GM23338 (cell line): ENCODE results near the gene PTPRN2. TPM values are rescaled to one million over a fixed set of nuclear protein-coding genes. Genes with fewer than 3 reads are reported as not detected.

ENCODE experiments used
- ATAC-seq: fragments of 200-7000 bp; cut with Tn5 transposase; 3 replicates; pipeline ENCODE4 v1.9.1; 2020
- DNase-seq: peaks from one replicate; pipeline ENCODE4 v3.0.0-alpha.2; 2015; ENCODE audit warnings: low spot score
- H2AFZ ChIP-seq: fragments of 200-600 bp; sonication (generic); 2 replicates; pipeline ENCODE4 v1.8.0; 2016; ENCODE audit warnings: antibody characterized with exemption, mild to moderate bottlenecking, moderate library complexity
- H3F3A ChIP-seq: fragments of 200-600 bp; sonication (generic); replicated peaks from 2 replicates; pipeline ENCODE4 v1.8.0; 2017; ENCODE audit warnings: antibody characterized with exemption, mixed run types, low read depth
- H3K27ac ChIP-seq: fragments of 200-600 bp; sonication (generic); 2 replicates; pipeline ENCODE4 v1.6.1; 2016; ENCODE audit warnings: low read depth
- H3K27me3 ChIP-seq: fragments of 200-600 bp; sonication (generic); 2 replicates; pipeline ENCODE4 v1.8.0; 2016; ENCODE audit warnings: mild to moderate bottlenecking, mixed run types, moderate library complexity; ENCODE audit not compliant: insufficient read depth
- H3K36me3 ChIP-seq: fragments of 200-600 bp; sonication (generic); 2 replicates; pipeline ENCODE4 v1.8.0; 2016; ENCODE audit warnings: mild to moderate bottlenecking; ENCODE audit not compliant: insufficient read depth
- H3K4me1 ChIP-seq: fragments of 200-600 bp; sonication (generic); 2 replicates; pipeline ENCODE4 v1.8.0; 2016; ENCODE audit warnings: mild to moderate bottlenecking, moderate library complexity; ENCODE audit not compliant: insufficient read depth
- H3K4me2 ChIP-seq: fragments of 200-600 bp; sonication (generic); 2 replicates; pipeline ENCODE4 v1.7.1; 2017; ENCODE audit warnings: mixed run types
- H3K4me3 ChIP-seq: fragments of 200-600 bp; sonication (generic); 2 replicates; pipeline ENCODE4 v1.6.1; 2016; ENCODE audit warnings: mixed run types
- H3K79me2 ChIP-seq: fragments of 200-600 bp; sonication (generic); replicated peaks from 2 replicates; pipeline ENCODE4 v1.8.0; 2017; ENCODE audit warnings: mild to moderate bottlenecking; ENCODE audit not compliant: insufficient read depth
- H3K9me2 ChIP-seq: fragments of 200-600 bp; sonication (generic); 2 replicates; pipeline ENCODE4 v1.8.0; 2017; ENCODE audit not compliant: insufficient read depth
- H4K20me1 ChIP-seq: fragments of 200-600 bp; sonication (generic); replicated peaks from 2 replicates; pipeline ENCODE4 v1.8.0; 2017; ENCODE audit warnings: mild to moderate bottlenecking; ENCODE audit not compliant: insufficient read depth
- H3K27ac Mint-ChIP-seq: 2 replicates; pipeline ENCODE4 v1.8.0; 2020; ENCODE audit warnings: inconsistent platforms, mild to moderate bottlenecking, moderate library complexity, mixed read lengths
- H3K27me3 Mint-ChIP-seq: 3 replicates; pipeline ENCODE4 v1.8.0; 2022; ENCODE audit warnings: low read depth, mild to moderate bottlenecking, moderate library complexity, mixed read lengths, inconsistent platforms; ENCODE audit not compliant: insufficient read depth, poor library complexity
- H3K36me3 Mint-ChIP-seq: 3 replicates; pipeline ENCODE4 v1.8.0; 2021; ENCODE audit warnings: low read depth, mild to moderate bottlenecking, inconsistent platforms, moderate library complexity, mixed read lengths
- H3K4me1 Mint-ChIP-seq: 3 replicates; pipeline ENCODE4 v1.8.0; 2020; ENCODE audit warnings: mild to moderate bottlenecking, inconsistent platforms, mixed read lengths
- H3K4me3 Mint-ChIP-seq: 3 replicates; pipeline ENCODE4 v1.8.0; 2021; ENCODE audit warnings: moderate library complexity, mild to moderate bottlenecking, inconsistent platforms, mixed read lengths
- H3K9me3 Mint-ChIP-seq: 3 replicates; pipeline ENCODE4 v1.8.0; 2020; ENCODE audit warnings: moderate library complexity, mild to moderate bottlenecking, inconsistent platforms, mixed read lengths
- CREB1 ChIP-seq: fragments of 250-450 bp; sonication (Bioruptor Pico); IDR thresholded peaks from 2 replicates; pipeline ENCODE4 v1.5.0; 2020; ENCODE audit warnings: low read depth, mild to moderate bottlenecking, moderate library complexity
- EZH2 ChIP-seq: fragments of 200-600 bp; sonication (generic); IDR thresholded peaks from one replicate; pipeline ENCODE4 v1.8.0; 2017; ENCODE audit warnings: antibody characterized with exemption, mild to moderate bottlenecking, low read depth; ENCODE audit not compliant: unreplicated experiment
- EZH2phosphoT487 ChIP-seq: fragments of 200-600 bp; sonication (generic); IDR thresholded peaks from one replicate; pipeline ENCODE4 v1.8.1; 2018; ENCODE audit warnings: antibody characterized with exemption; ENCODE audit not compliant: unreplicated experiment
- JUNB ChIP-seq: IDR thresholded peaks from one replicate; pipeline ENCODE4 v1.6.1; 2016; ENCODE audit warnings: antibody characterized with exemption; ENCODE audit not compliant: unreplicated experiment
- NANOG ChIP-seq: IDR thresholded peaks from 2 replicates; pipeline ENCODE4 v1.6.1; 2016; ENCODE audit warnings: antibody characterized with exemption, borderline replicate concordance
- POLR2AphosphoS5 ChIP-seq: IDR thresholded peaks from 2 replicates; pipeline ENCODE4 v1.6.1; 2016; ENCODE audit warnings: antibody characterized with exemption, low read depth
- STAT1 ChIP-seq: IDR thresholded peaks from one replicate; pipeline ENCODE4 v1.6.1; 2016; ENCODE audit warnings: antibody characterized with exemption; ENCODE audit not compliant: unreplicated experiment
- ZNF114 ChIP-seq: fragments of 250-450 bp; sonication (Bioruptor Pico); IDR thresholded peaks from 2 replicates; pipeline ENCODE4 v1.5.0; 2020; ENCODE audit warnings: mild to moderate bottlenecking, moderate library complexity
- ZNF331 ChIP-seq: fragments of 250-450 bp; sonication (Bioruptor Pico); IDR thresholded peaks from 2 replicates; pipeline ENCODE4 v1.5.0; 2020; ENCODE audit warnings: low read depth, mild to moderate bottlenecking, moderate library complexity
- polyA plus RNA-seq: library from polyadenylated mRNA; unstranded; fragments of >200 nt; fragmentation: Nextera tagmentation; extraction: Ambion mirVana; gene quantifications from 2 replicates; pipeline ENCODE4 v1.2.1, GENCODE V29; 2016
- total RNA-seq: library from RNA; depleted of rRNA; stranded (reverse); fragments of >200 nt; shearing (Covaris generic); gene quantifications from 2 replicates; pipeline ENCODE4 v1.2.3, GENCODE V29; 2014
- TF ChIP-seq, protein P1 (sequence below), 2 experiments: fragments of 200-600 bp in 1 of 2; sonication (generic) in 1 of 2; conservative IDR thresholded peaks; 2 replicates each; pipeline versions ENCODE4 v1.5.1 to v1.6.1; 2016 to 2017; ENCODE audit warnings: antibody characterized with exemption in 2 of 2, low read depth in 2 of 2, mild to moderate bottlenecking in 2 of 2, moderate library complexity in 1 of 2
- TF ChIP-seq, protein P2 (sequence below): IDR thresholded peaks from 2 replicates; pipeline ENCODE4 v1.6.1; 2016; ENCODE audit warnings: antibody characterized with exemption
- TF ChIP-seq, protein P3 (sequence below): IDR thresholded peaks from one replicate; pipeline ENCODE4 v1.6.1; 2018; ENCODE audit warnings: antibody characterized with exemption; ENCODE audit not compliant: unreplicated experiment

The PTPRN2 gene
- total and polyA plus RNA-seq, 2 experiments from 2014 or later: 0.87 to 4.0 TPM

DNA sequence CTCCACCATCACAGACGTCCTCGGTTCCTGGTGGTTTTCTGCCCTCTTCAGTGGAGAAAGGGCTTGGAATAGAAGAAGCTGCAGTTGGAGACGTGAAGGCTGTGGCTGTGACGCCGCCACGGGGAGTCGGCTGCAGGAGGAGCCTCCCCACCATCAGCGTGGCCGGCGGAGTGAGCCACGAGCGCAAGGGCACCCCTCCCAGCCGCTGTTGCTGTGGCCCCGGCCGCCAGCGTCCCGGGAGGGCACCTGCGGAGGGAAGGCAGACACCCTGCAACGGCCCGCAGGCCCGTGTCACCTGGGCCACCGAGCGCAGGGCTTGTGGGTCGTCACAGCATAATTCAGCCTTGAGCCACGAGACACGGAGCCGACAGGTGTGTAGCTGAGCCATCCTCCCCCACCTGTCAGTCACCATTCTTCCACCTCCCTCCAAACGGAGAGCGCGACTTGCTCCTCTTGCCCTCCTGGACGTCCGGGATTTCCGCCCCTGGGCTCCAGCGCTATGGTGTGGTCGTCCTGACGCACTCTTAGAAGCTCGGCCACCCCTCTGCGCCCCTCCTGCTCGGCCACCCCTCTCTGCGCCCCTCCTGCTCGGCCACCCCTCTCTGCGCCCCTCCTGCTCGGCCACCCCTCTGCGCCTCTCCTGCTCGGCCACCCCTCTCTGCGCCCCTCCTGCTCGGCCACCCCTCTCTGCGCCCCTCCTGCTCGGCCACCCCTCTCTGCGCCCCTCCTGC, 102.7 kb downstream of the PTPRN2 start:
- H3K27me3 Mint-ChIP-seq: peaks cover 6% of the 10 kb centered on the region

DNA sequence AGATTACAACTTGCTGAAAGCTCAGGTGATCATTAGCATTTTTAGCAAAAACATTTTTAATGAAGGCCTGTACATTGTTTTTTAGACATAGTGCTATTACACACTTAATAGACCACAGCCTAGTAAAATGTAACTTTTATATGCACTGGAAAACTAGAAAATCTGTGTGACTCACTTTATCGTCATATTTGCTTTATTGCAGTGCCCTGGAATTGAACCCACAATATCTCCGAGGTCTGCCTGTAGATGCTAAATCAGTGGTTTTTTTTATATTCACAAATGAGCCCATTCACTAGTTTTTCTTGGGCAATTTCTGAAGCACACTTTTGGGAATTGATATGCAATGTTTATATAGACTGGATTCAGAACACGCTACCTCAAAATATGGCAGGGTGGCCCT, 105.1 kb downstream of the PTPRN2 start:
- Mint-ChIP-seq H3K27me3 (peaks cover 2% of the 10 kb centered on the region), H3K9me3 (peaks cover 91% of the 10 kb centered on the region), H3K4me3 (no peak overlapping the region), H3K36me3 (peaks cover 22% of the 10 kb centered on the region), H3K4me1 (peaks cover 12% of the 10 kb centered on the region), H3K27ac (no peak overlapping the region)
- Histone ChIP-seq H3K4me3 (no peak overlapping the region), H3K79me2 (no peaks in the 10 kb centered on the region), H3F3A (no peaks in the 10 kb centered on the region), H3K4me1 (peaks cover 8% of the 10 kb centered on the region), H2AFZ (no peak overlapping the region), H3K27ac (no peak overlapping the region), H3K4me2 (no peak overlapping the region), H3K9me2 (no peaks in the 10 kb centered on the region; the same call in 1 of the 2 replicates), H4K20me1 (no peaks in the 10 kb centered on the region), H3K27me3 (no peaks in the 10 kb centered on the region), H3K36me3 (no peaks in the 10 kb centered on the region; the same call in 1 of the 2 replicates)
- TF ChIP-seq, protein P1, sequence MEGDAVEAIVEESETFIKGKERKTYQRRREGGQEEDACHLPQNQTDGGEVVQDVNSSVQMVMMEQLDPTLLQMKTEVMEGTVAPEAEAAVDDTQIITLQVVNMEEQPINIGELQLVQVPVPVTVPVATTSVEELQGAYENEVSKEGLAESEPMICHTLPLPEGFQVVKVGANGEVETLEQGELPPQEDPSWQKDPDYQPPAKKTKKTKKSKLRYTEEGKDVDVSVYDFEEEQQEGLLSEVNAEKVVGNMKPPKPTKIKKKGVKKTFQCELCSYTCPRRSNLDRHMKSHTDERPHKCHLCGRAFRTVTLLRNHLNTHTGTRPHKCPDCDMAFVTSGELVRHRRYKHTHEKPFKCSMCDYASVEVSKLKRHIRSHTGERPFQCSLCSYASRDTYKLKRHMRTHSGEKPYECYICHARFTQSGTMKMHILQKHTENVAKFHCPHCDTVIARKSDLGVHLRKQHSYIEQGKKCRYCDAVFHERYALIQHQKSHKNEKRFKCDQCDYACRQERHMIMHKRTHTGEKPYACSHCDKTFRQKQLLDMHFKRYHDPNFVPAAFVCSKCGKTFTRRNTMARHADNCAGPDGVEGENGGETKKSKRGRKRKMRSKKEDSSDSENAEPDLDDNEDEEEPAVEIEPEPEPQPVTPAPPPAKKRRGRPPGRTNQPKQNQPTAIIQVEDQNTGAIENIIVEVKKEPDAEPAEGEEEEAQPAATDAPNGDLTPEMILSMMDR (conservative IDR thresholded peaks at IDR 0.05; ENCODE audit: low read depth in 2 of 2): no peak
- TF ChIP-seq JUNB (no peak), STAT1 (no peak), EZH2 (no peak), POLR2AphosphoS5 (no peak), NANOG (no peak), EZH2phosphoT487 (no peak), CREB1 (CRISPR knock-in tag) (no peak), ZNF114 (CRISPR knock-in tag) (no peak), ZNF331 (CRISPR knock-in tag) (no peak)
- TF ChIP-seq, protein P2, sequence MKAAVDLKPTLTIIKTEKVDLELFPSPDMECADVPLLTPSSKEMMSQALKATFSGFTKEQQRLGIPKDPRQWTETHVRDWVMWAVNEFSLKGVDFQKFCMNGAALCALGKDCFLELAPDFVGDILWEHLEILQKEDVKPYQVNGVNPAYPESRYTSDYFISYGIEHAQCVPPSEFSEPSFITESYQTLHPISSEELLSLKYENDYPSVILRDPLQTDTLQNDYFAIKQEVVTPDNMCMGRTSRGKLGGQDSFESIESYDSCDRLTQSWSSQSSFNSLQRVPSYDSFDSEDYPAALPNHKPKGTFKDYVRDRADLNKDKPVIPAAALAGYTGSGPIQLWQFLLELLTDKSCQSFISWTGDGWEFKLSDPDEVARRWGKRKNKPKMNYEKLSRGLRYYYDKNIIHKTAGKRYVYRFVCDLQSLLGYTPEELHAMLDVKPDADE: no peak
- DNase-seq (no peak), ATAC-seq (no peak)

More for the DNA sequence above, 102.7 kb downstream of the PTPRN2 start:
- H3K9me3 Mint-ChIP-seq: peaks cover 85% of the 10 kb centered on the region
- H3K4me2 ChIP-seq: no peak overlapping the region
- peaks cover 25% of the 10 kb centered on the region for H3K36me3 Mint-ChIP-seq
- no peaks in the 10 kb centered on the region for H4K20me1 ChIP-seq
- H3K79me2 ChIP-seq: no peaks in the 10 kb centered on the region
- no peaks in the 10 kb centered on the region for H3F3A ChIP-seq
- no peak overlapping the region for H2AFZ ChIP-seq
- H3K36me3 ChIP-seq: no peaks in the 10 kb centered on the region
- no peaks in the 10 kb centered on the region; the same call in 1 of the 2 replicates for H3K9me2 ChIP-seq
- peaks cover 4% of the 10 kb centered on the region; the same call in 2 of the 3 replicates for H3K4me1 Mint-ChIP-seq
- H3K27ac Mint-ChIP-seq: no peak overlapping the region
- DNase-seq (no peak), ATAC-seq (no peak)
- H3K27ac ChIP-seq: no peak overlapping the region
- H3K4me1 ChIP-seq: no peaks in the 10 kb centered on the region
- no peak overlapping the region for H3K4me3 ChIP-seq
- TF ChIP-seq CREB1 (CRISPR knock-in tag) (no peak), JUNB (no peak)
- TF ChIP-seq, protein P3, sequence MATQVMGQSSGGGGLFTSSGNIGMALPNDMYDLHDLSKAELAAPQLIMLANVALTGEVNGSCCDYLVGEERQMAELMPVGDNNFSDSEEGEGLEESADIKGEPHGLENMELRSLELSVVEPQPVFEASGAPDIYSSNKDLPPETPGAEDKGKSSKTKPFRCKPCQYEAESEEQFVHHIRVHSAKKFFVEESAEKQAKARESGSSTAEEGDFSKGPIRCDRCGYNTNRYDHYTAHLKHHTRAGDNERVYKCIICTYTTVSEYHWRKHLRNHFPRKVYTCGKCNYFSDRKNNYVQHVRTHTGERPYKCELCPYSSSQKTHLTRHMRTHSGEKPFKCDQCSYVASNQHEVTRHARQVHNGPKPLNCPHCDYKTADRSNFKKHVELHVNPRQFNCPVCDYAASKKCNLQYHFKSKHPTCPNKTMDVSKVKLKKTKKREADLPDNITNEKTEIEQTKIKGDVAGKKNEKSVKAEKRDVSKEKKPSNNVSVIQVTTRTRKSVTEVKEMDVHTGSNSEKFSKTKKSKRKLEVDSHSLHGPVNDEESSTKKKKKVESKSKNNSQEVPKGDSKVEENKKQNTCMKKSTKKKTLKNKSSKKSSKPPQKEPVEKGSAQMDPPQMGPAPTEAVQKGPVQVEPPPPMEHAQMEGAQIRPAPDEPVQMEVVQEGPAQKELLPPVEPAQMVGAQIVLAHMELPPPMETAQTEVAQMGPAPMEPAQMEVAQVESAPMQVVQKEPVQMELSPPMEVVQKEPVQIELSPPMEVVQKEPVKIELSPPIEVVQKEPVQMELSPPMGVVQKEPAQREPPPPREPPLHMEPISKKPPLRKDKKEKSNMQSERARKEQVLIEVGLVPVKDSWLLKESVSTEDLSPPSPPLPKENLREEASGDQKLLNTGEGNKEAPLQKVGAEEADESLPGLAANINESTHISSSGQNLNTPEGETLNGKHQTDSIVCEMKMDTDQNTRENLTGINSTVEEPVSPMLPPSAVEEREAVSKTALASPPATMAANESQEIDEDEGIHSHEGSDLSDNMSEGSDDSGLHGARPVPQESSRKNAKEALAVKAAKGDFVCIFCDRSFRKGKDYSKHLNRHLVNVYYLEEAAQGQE: no peak
- TF ChIP-seq, protein P1 (conservative IDR thresholded peaks at IDR 0.05; ENCODE audit: low read depth in 2 of 2): no peak
- H3K4me3 Mint-ChIP-seq: no peak overlapping the region
- no peaks in the 10 kb centered on the region for H3K27me3 ChIP-seq
